Stimulated activated CD4-positive, alpha-beta T cell treated with anti-CD3 and anti-CD28 coated beads, Interleukin-15, amount 100 ng/mL, for 1 hour (primary cell): ENCODE measurements around the gene TP53AIP1.

Experiments used
- DNase-seq, 2 donors: peaks; one replicate each; pipeline ENCODE4 v3.0.0-alpha.2; 2020; ENCODE audit warnings: low read depth in 1 of 2, low spot score in 1 of 2

The TP53AIP1 gene

GRCh38 chr11:128906185-128907050, 36.3 kb downstream of the TP53AIP1 start:
- no peak for DNase-seq

- DNase-seq = peak in 1 of 2 donors; percentile 14
Measured at GRCh38 chr11:128905345-128906184, 37.1 kb downstream of the TP53AIP1 start.

- DNase-seq = no peak
Measured at GRCh38 chr11:128904656-128905344, 37.9 kb downstream of the TP53AIP1 start.

GRCh38 chr11:128904303-128904655, 38.4 kb downstream of the TP53AIP1 start:
- DNase-seq = no peak

- DNase-seq = no peak
Measured at GRCh38 chr11:128903248-128904061, 39.2 kb downstream of the TP53AIP1 start.

- no peak for DNase-seq
Measured at GRCh38 chr11:128902515-128903066, 40.1 kb downstream of the TP53AIP1 start.

GRCh38 chr11:128901653-128902514, 40.8 kb downstream of the TP53AIP1 start:
- DNase-seq = no peak

GRCh38 chr11:128900468-128900867, 42.2 kb downstream of the TP53AIP1 start:
- no peak for DNase-seq

GRCh38 chr11:128898580-128899344, 43.9 kb downstream of the TP53AIP1 start:
- DNase-seq = no peak

GRCh38 chr11:128897826-128898225, 44.8 kb downstream of the TP53AIP1 start:
- no peak for DNase-seq

GRCh38 chr11:128896356-128896755, 46.3 kb downstream of the TP53AIP1 start:
- no peak for DNase-seq

- no peak for DNase-seq
Measured at GRCh38 chr11:128895526-128895925, 47.1 kb downstream of the TP53AIP1 start.

- DNase-seq = no peak
Measured at GRCh38 chr11:128894685-128895084, 48.0 kb downstream of the TP53AIP1 start.

GRCh38 chr11:128894286-128894681, 48.4 kb downstream of the TP53AIP1 start:
- DNase-seq = no peak

- DNase-seq = no peak
Measured at GRCh38 chr11:128893578-128894285, 48.9 kb downstream of the TP53AIP1 start.

GRCh38 chr11:128892866-128893565, 49.7 kb downstream of the TP53AIP1 start:
- DNase-seq = no peak

GRCh38 chr11:128891913-128892398, 50.7 kb downstream of the TP53AIP1 start:
- no peak for DNase-seq
